HG02852 (cell line): ENCODE results near the gene PAQR5.
"Not testable (repeated sequence)": the region's sequence is repeated elsewhere in the genome, so short reads cannot be mapped to it uniquely, and the experiment has no call there.

ENCODE experiments used
- ATAC-seq: cut with Tn5 transposase; IDR thresholded peaks from one replicate; pipeline ENCODE4 v1.9.1; 2021; ENCODE audit warnings: mild to moderate bottlenecking, moderate library complexity; ENCODE audit not compliant: unreplicated experiment

PAQR5 gene

GRCh38 chr15:69314736-69315135, 16.0 kb downstream of the PAQR5 start:
- no peak for ATAC-seq

- no peak for ATAC-seq
Measured at GRCh38 chr15:69315402-69316110, 16.8 kb downstream of the PAQR5 start.

GRCh38 chr15:69316291-69316690, 17.6 kb downstream of the PAQR5 start:
- no peak for ATAC-seq

GRCh38 chr15:69317392-69317841, 18.7 kb downstream of the PAQR5 start:
- no peak for ATAC-seq

- ATAC-seq = no peak
Measured at GRCh38 chr15:69318033-69318432, 19.3 kb downstream of the PAQR5 start.

GRCh38 chr15:69319384-69320375, 21.0 kb downstream of the PAQR5 start:
- ATAC-seq = no peak

GRCh38 chr15:69320977-69321554, 22.4 kb downstream of the PAQR5 start:
- no peak for ATAC-seq

- no peak for ATAC-seq
Measured at GRCh38 chr15:69323893-69324430, 25.2 kb downstream of the PAQR5 start.

- ATAC-seq = no peak
Measured at GRCh38 chr15:69324565-69324964, 25.9 kb downstream of the PAQR5 start.

GRCh38 chr15:69325456-69325971, 26.8 kb downstream of the PAQR5 start:
- ATAC-seq = no peak

GRCh38 chr15:69328080-69328479, 29.4 kb downstream of the PAQR5 start:
- no peak for ATAC-seq

GRCh38 chr15:69328739-69329138, 30.0 kb downstream of the PAQR5 start:
- no peak for ATAC-seq

- no peak for ATAC-seq
Measured at GRCh38 chr15:69337138-69337537, 38.4 kb downstream of the PAQR5 start.

- no peak for ATAC-seq
Measured at GRCh38 chr15:69338535-69339213, 40.0 kb downstream of the PAQR5 start.

GRCh38 chr15:69339214-69339543, 40.5 kb downstream of the PAQR5 start:
- ATAC-seq = not testable (repeated sequence)

- ATAC-seq = no peak
Measured at GRCh38 chr15:69340243-69340900, 41.7 kb downstream of the PAQR5 start.

- no peak for ATAC-seq
Measured at GRCh38 chr15:69341356-69341755, 42.6 kb downstream of the PAQR5 start.

GRCh38 chr15:69342460-69343076, 43.9 kb downstream of the PAQR5 start:
- ATAC-seq = no peak

GRCh38 chr15:69343133-69343532, 44.4 kb downstream of the PAQR5 start:
- ATAC-seq = no peak

GRCh38 chr15:69344238-69344637, 45.5 kb downstream of the PAQR5 start:
- ATAC-seq = no peak
